ENCODE data around the gene RPUSD2.
A peak's percentile ranks its signal among the peaks of the same experiment; 100 is the strongest.

RPUSD2 gene, protein sequence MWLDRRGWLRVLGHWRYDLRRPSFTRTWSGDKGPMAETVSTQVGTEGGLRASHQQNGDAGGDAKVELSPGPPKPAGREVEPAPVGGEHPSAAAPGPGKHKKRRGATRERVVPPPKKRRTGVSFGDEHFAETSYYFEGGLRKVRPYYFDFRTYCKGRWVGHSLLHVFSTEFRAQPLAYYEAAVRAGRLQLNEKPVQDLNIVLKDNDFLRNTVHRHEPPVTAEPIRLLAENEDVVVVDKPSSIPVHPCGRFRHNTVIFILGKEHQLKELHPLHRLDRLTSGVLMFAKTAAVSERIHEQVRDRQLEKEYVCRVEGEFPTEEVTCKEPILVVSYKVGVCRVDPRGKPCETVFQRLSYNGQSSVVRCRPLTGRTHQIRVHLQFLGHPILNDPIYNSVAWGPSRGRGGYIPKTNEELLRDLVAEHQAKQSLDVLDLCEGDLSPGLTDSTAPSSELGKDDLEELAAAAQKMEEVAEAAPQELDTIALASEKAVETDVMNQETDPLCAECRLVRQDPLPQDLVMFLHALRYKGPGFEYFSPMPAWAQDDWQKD

DNA sequence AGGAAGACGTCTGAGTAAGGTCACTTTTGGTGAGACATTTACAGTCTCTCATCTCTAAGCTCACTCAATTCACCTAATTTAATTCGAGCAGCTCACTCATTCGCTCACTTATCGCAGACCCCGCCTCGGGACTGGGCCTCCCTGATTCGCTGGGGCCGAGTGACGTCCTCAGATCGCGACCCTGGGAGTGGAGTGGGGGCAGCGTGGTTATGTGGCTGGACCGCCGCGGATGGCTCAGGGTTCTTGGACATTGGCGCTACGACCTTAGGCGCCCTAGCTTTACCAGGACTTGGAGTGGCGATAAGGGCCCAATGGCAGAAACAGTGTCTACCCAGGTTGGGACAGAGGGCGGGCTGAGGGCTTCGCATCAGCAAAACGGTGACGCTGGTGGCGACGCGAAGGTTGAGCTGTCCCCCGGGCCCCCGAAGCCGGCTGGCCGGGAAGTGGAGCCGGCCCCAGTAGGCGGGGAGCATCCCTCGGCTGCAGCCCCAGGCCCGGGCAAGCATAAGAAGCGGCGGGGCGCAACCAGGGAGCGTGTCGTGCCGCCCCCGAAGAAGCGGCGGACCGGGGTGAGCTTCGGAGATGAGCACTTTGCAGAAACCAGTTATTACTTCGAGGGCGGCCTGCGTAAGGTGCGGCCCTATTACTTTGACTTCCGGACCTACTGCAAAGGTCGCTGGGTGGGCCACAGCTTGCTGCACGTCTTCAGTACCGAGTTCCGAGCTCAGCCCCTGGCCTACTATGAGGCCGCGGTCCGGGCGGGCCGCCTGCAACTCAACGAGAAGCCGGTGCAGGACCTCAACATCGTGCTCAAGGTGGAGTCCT, at the start of gene RPUSD2:
RPUSD2 (plus strand) TSS at position 171 of the 825 bp plus-strand sequence; CDS start at position 210, 39 bp downstream.
- DNase-seq (ENCODE audit: extremely low read depth, low read depth), result peak; percentile 49
- TF ChIP-seq, protein P1, sequence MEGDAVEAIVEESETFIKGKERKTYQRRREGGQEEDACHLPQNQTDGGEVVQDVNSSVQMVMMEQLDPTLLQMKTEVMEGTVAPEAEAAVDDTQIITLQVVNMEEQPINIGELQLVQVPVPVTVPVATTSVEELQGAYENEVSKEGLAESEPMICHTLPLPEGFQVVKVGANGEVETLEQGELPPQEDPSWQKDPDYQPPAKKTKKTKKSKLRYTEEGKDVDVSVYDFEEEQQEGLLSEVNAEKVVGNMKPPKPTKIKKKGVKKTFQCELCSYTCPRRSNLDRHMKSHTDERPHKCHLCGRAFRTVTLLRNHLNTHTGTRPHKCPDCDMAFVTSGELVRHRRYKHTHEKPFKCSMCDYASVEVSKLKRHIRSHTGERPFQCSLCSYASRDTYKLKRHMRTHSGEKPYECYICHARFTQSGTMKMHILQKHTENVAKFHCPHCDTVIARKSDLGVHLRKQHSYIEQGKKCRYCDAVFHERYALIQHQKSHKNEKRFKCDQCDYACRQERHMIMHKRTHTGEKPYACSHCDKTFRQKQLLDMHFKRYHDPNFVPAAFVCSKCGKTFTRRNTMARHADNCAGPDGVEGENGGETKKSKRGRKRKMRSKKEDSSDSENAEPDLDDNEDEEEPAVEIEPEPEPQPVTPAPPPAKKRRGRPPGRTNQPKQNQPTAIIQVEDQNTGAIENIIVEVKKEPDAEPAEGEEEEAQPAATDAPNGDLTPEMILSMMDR (IDR thresholded peaks at IDR 0.05; ENCODE audit: low read depth, low read length), result no peak

DNA sequence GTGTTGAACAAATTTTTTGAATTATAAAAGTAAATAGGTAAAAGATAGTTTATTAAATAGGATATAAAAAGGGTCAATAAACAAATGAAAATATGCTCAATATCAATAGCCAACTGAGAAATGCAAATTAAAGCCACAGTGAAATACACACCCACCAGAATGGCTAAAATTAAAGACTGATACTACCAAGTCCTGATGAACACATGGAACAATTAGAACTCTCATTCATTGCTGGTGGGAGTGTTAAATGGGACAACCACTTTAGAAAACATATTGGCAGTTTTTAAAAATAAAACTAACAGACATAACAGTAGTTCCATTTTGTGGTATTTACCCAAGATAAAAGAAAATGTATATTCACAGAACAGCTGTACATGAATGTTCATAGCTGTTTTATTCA, 45.5 kb upstream of the RPUSD2 start:
- TF ChIP-seq, protein P1 (IDR thresholded peaks at IDR 0.05; ENCODE audit: low read depth, low read length), result no peak
- no peak for DNase-seq (ENCODE audit: extremely low read depth, low read depth)

DNA sequence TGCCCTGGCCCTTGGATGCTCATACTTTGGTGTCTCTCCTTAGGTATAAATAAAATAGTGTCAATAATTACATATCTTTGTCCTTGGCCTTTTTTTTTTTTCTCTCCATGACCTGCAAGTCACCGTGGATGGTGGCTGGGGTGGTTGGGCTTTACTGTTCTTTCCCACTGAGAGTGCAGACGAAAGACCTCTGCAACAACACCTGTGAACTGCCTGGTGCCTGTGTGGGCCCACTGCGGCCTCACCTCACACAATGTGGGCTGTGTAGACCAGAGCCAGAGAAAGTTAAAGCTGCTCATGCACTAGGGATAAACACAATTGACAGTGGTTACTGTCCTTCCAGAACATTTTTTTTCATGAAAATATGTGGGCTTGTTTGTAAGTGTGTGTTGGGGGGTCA, 43.2 kb upstream of the RPUSD2 start:
- TF ChIP-seq, protein P1 (IDR thresholded peaks at IDR 0.05; ENCODE audit: low read depth, low read length), result no peak
- DNase-seq (ENCODE audit: extremely low read depth, low read depth), result no peak

DNA sequence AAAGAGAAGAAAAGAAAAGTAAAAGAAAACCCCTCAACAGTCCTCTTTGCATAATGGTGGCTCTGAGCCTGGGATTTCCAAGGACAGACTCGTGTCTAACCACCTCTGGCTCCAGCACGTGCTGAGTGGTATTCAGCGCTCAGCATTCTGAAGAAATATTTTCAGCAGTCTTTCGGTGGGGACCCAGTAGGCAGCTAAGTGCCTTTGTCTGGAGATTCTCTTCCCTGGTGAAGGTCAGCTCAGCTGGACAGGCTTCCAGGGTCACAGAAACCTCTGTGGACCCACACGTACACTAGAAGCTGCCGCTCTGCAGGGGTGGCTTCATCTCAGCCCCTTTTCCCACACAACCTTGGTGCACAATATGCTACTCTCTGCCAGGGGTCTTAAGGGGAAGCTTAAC, 40.3 kb upstream of the RPUSD2 start:
- DNase-seq (ENCODE audit: extremely low read depth, low read depth), result no peak
- TF ChIP-seq, protein P1 (IDR thresholded peaks at IDR 0.05; ENCODE audit: low read depth, low read length), result no peak

DNA sequence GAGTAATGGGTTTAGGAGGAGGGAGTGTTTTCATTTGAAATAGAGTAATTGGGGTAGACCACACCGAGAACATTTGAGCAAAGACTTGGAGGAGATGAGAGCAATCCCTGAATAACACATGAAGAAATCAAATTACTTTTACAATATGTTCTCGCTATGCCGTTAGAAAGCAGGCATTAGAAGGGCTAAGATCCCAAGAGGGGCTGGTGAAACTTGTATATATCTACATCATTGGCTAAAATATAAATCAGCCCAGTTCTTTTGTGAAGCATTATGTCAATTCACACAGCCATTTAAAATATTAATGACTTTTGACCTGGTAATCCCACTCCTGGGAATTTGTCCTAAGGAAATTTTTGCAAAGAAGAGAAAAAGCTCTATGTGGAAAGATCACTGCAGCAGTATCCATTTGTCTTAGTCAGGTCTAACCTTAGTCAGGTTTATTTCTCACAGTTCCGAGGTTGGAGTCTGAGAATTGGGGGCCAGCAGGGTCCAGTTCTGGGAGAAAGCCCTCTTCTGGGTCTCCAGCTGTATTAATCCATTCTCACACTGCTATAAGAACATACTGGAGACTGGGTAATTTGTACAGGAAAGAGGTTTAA, 35.2 kb upstream of the RPUSD2 start:
- TF ChIP-seq, protein P1 (IDR thresholded peaks at IDR 0.05; ENCODE audit: low read depth, low read length), result no peak
- no peak for DNase-seq (ENCODE audit: extremely low read depth, low read depth)

DNA sequence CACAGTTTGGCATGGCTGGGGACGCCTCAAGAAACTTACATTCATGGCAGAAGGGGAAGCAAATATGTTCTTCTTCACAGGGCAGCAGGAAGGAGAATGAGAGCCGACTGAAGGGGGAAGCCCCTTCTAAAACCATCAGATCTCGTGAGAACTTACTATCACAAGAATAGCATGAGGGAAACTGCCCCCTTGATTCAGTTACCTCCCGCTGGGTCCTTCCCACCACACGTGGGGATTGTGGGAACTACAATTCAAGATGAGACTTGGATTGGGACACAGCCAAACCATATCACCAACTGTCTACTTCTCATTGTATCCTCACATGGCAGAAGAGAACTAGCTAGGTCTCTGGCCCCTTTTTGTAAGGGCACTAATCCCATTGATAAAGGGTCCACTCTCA, 34.7 kb upstream of the RPUSD2 start:
- TF ChIP-seq, protein P1 (IDR thresholded peaks at IDR 0.05; ENCODE audit: low read depth, low read length), result no peak
- no peak for DNase-seq (ENCODE audit: extremely low read depth, low read depth)
